H1 (cell line): Measurements from ENCODE around the gene NOC4L. TPM values are rescaled to one million over a fixed set of nuclear protein-coding genes. Genes with fewer than 3 reads are reported as not detected.

ENCODE experiments used
- CTCF ChIA-PET: fragments of 300-600 bp; sonication (Branson Sonifier 250); formaldehyde crosslinking; loops from one replicate; lab custom pipeline; 2021; ENCODE audit not compliant: partially characterized antibody; lab: Charles Lee
- POLR2A ChIA-PET: fragments of 300-600 bp; sonication (Branson Sonifier 250); formaldehyde crosslinking; loops from one replicate; lab custom pipeline; 2021; ENCODE audit warnings: inconsistent platforms; ENCODE audit not compliant: partially characterized antibody; lab: Charles Lee
- DNase-seq, 2 experiments: peaks; one replicate each; pipeline versions ENCODE4 v3.0.0 to v3.0.0-alpha.2; 2010 to 2022; ENCODE audit warnings: low spot score in 2 of 2, low read depth in 1 of 2, mixed read lengths in 1 of 2
- FAIRE-seq: peaks from 2 replicates; lab custom pipeline; 2011; peaks lifted over from hg19 to GRCh38; lab: Jason Lieb, UNC
- H2AFZ ChIP-seq: 2 replicates; pipeline ENCODE4 v1.8.1; 2012; ENCODE audit warnings: low read length, inconsistent platforms
- H2AK5ac ChIP-seq: 2 replicates; pipeline ENCODE4 v1.6.1; 2013; ENCODE audit warnings: low read depth, low read length
- H2BK120ac ChIP-seq: replicated peaks from 2 replicates; pipeline ENCODE3; 2013; ENCODE audit warnings: low read depth, low read length, inconsistent platforms
- H2BK12ac ChIP-seq: 2 replicates; pipeline ENCODE4 v1.6.1; 2013; ENCODE audit warnings: low read depth, low read length
- H2BK15ac ChIP-seq: 2 replicates; pipeline ENCODE4 v1.6.1; 2013; ENCODE audit warnings: low read length
- H2BK20ac ChIP-seq: 2 replicates; pipeline ENCODE4 v1.6.1; 2013; ENCODE audit warnings: low read length
- H2BK5ac ChIP-seq: 2 replicates; pipeline ENCODE4 v1.6.1; 2013; ENCODE audit warnings: low read depth, low read length
- H3K14ac ChIP-seq: 2 replicates; pipeline ENCODE4 v1.6.1; 2013; ENCODE audit warnings: inconsistent platforms; ENCODE audit not compliant: insufficient read length
- H3K18ac ChIP-seq: 2 replicates; pipeline ENCODE4 v1.6.1; 2013; ENCODE audit warnings: low read length; ENCODE audit errors: extremely low read depth
- H3K23ac ChIP-seq: 2 replicates; pipeline ENCODE4 v1.6.1; 2013; ENCODE audit warnings: inconsistent platforms; ENCODE audit not compliant: insufficient read length
- H3K23me2 ChIP-seq: 2 replicates; pipeline ENCODE4 v1.6.1; 2013; ENCODE audit warnings: low read depth, low read length
- H3K27ac ChIP-seq: 2 replicates; pipeline ENCODE4 v1.6.1; 2011; ENCODE audit warnings: low read depth, low read length, inconsistent platforms
- H3K27me3 ChIP-seq, 4 experiments: replicated peaks in 1 of 4; 1 replicate in 1 of 4; 2 replicates in 3 of 4; pipeline versions ENCODE4 v1.6.1 to v1.8.1; 2011 to 2013; ENCODE audit warnings: low read length in 3 of 4, mild to moderate bottlenecking in 3 of 4, inconsistent platforms in 2 of 4, mixed read lengths in 2 of 4, moderate library complexity in 1 of 4; ENCODE audit not compliant: control insufficient read depth in 3 of 4, insufficient read depth in 3 of 4; ENCODE audit errors: extremely low read depth in 1 of 4
- H3K36me3 ChIP-seq, 4 experiments: 2 replicates each; pipeline versions ENCODE4 v1.6.1 to v1.8.1; 2011 to 2013; ENCODE audit warnings: mild to moderate bottlenecking in 4 of 4, low read length in 3 of 4, moderate library complexity in 2 of 4, control low read depth in 1 of 4, inconsistent platforms in 1 of 4; ENCODE audit not compliant: insufficient read depth in 4 of 4, control insufficient read depth in 2 of 4
- H3K4ac ChIP-seq: replicated peaks from 2 replicates; pipeline ENCODE3; 2013; ENCODE audit warnings: low read length, low read depth, mixed read lengths, inconsistent platforms; ENCODE audit not compliant: insufficient read length
- H3K4me1 ChIP-seq, 4 experiments: replicated peaks in 1 of 4; 1 replicate in 1 of 4; 2 replicates in 3 of 4; pipeline versions ENCODE4 v1.6.1 to v1.8.1; 2011 to 2013; ENCODE audit warnings: low read length in 3 of 4, inconsistent platforms in 2 of 4, mixed read lengths in 1 of 4; ENCODE audit not compliant: insufficient read depth in 4 of 4, control insufficient read depth in 3 of 4
- H3K4me2 ChIP-seq, 2 experiments: 2 replicates each; pipeline versions ENCODE4 v1.6.1 to v1.8.1; 2011 to 2013; ENCODE audit warnings: low read depth in 2 of 2, low read length in 2 of 2, control low read depth in 1 of 2, inconsistent platforms in 1 of 2, mild to moderate bottlenecking in 1 of 2; ENCODE audit not compliant: insufficient read depth in 1 of 2
- H3K4me3 ChIP-seq, 4 experiments: fragments of 200-600, 300-600 bp in 1 of 4; sonication (generic), shearing (Covaris generic), sonication (Bioruptor Twin) in 1 of 4; 2 replicates each; pipeline versions ENCODE4 v1.5.1 to v1.8.1; 2011 to 2016; ENCODE audit warnings: low read length in 4 of 4, low read depth in 3 of 4, control low read depth in 2 of 4, inconsistent platforms in 2 of 4, mild to moderate bottlenecking in 2 of 4, mixed read lengths in 1 of 4, moderate library complexity in 1 of 4; ENCODE audit not compliant: insufficient read depth in 2 of 4; ENCODE audit errors: extremely low read depth in 1 of 4
- H3K56ac ChIP-seq: replicated peaks from 2 replicates; pipeline ENCODE3; 2013; ENCODE audit warnings: low read depth, mild to moderate bottlenecking, mixed read lengths, low read length, inconsistent platforms; ENCODE audit not compliant: insufficient read length
- H3K79me1 ChIP-seq: 2 replicates; pipeline ENCODE4 v1.6.1; 2013; ENCODE audit warnings: low read depth, low read length, control low read depth
- H3K79me2 ChIP-seq, 2 experiments: 2 replicates each; pipeline versions ENCODE4 v1.6.1 to v1.8.1; 2012 to 2013; ENCODE audit warnings: low read length in 2 of 2, mild to moderate bottlenecking in 2 of 2, inconsistent platforms in 1 of 2; ENCODE audit not compliant: insufficient read depth in 2 of 2, control insufficient read depth in 1 of 2
- H3K9ac ChIP-seq, 4 experiments: replicated peaks in 1 of 4; 1 replicate in 1 of 4; 2 replicates in 3 of 4; pipeline versions ENCODE4 v1.6.1 to v1.8.1; 2011 to 2013; ENCODE audit warnings: low read depth in 3 of 4, low read length in 3 of 4, control low read depth in 2 of 4, mild to moderate bottlenecking in 2 of 4, moderate library complexity in 2 of 4, inconsistent platforms in 1 of 4; ENCODE audit errors: extremely low read depth in 1 of 4
- H3K9me3 ChIP-seq, 2 experiments: 2 replicates each; pipeline versions ENCODE4 v1.6.1 to v1.8.1; 2012 to 2013; ENCODE audit warnings: mild to moderate bottlenecking in 2 of 2, moderate library complexity in 2 of 2, control low read depth in 1 of 2, inconsistent platforms in 1 of 2, low read depth in 1 of 2, low read length in 1 of 2, mixed read lengths in 1 of 2; ENCODE audit not compliant: insufficient read depth in 2 of 2
- H4K20me1 ChIP-seq, 2 experiments: replicated peaks in 1 of 2; 2 replicates each; pipeline versions ENCODE3 to v1.8.1; 2011 to 2013; ENCODE audit warnings: inconsistent platforms in 2 of 2, low read length in 2 of 2, mild to moderate bottlenecking in 1 of 2; ENCODE audit not compliant: insufficient read depth in 2 of 2, control insufficient read depth in 1 of 2
- H4K5ac ChIP-seq: 2 replicates; pipeline ENCODE4 v1.6.1; 2013; ENCODE audit warnings: low read length, low read depth, mixed read lengths, inconsistent platforms; ENCODE audit not compliant: insufficient read length
- H4K8ac ChIP-seq: 2 replicates; pipeline ENCODE4 v1.8.0; 2013; ENCODE audit warnings: mild to moderate bottlenecking, moderate library complexity, low read length, inconsistent platforms; ENCODE audit not compliant: insufficient read depth; ENCODE audit errors: extremely low read depth
- H4K91ac ChIP-seq: replicated peaks from 2 replicates; pipeline ENCODE3; 2013; ENCODE audit warnings: low read length, mixed read lengths, inconsistent platforms; ENCODE audit not compliant: insufficient read length
- ATF2 ChIP-seq: IDR thresholded peaks from 2 replicates; pipeline ENCODE4 v1.6.1; 2012; ENCODE audit warnings: low read length, inconsistent platforms
- E2F6 ChIP-seq: IDR thresholded peaks from 2 replicates; pipeline ENCODE4 v1.6.1; 2012; ENCODE audit warnings: inconsistent platforms
- EGR1 ChIP-seq: IDR thresholded peaks from 2 replicates; pipeline ENCODE4 v1.6.1; 2011; ENCODE audit warnings: low read depth, low read length, borderline replicate concordance
- JUN ChIP-seq: IDR thresholded peaks from 2 replicates; pipeline ENCODE4 v1.6.1; 2011; ENCODE audit warnings: low read depth, mild to moderate bottlenecking, improper control_type of control experiment, low read length
- KDM1A ChIP-seq: fragments of 200-600, 300-600 bp; sonication (generic); IDR thresholded peaks from 2 replicates; pipeline ENCODE4 v1.7.1; 2016; ENCODE audit warnings: mild to moderate bottlenecking, low read length, borderline replicate concordance
- RXRA ChIP-seq: IDR thresholded peaks from 2 replicates; pipeline ENCODE4 v1.6.1; 2011; ENCODE audit warnings: low read depth, mild to moderate bottlenecking, low read length, moderate library complexity; ENCODE audit not compliant: insufficient read depth
- SUZ12 ChIP-seq: fragments of 200-600 bp; sonication (generic); IDR thresholded peaks from 2 replicates; pipeline ENCODE4 v1.6.1; 2012; ENCODE audit warnings: mild to moderate bottlenecking, inconsistent platforms, low read length, moderate library complexity, mixed read lengths
- TBP ChIP-seq: IDR thresholded peaks from 2 replicates; pipeline ENCODE4 v1.6.1; 2011; ENCODE audit warnings: low read depth, low read length, improper control_type of control experiment
- WGBS, 2 experiments: shearing (Covaris generic) in 1 of 2; methylation state at CpG; one replicate each; pipeline versions ENCODE4 v1.1.6 to v1.1.7; 2013 to 2015; ENCODE audit warnings: low lambda C conversion rate in 2 of 2, mixed read lengths in 2 of 2, inconsistent platforms in 1 of 2, low coverage in 1 of 2, missing lambda C conversion rate in 1 of 2; ENCODE audit not compliant: insufficient replicate concordance in 2 of 2, insufficient coverage in 1 of 2, insufficient read length in 1 of 2; ENCODE audit errors: extremely low coverage in 1 of 2, missing lambda C conversion rate in 1 of 2; 5-methylcytosine and 5-hydroxymethylcytosine counted together
- polyA plus RNA-seq, 7 experiments: library from polyadenylated mRNA; depleted of rRNA in 3 of 7; stranded (reverse) in 5 of 7; unstranded in 2 of 7; fragments of >200 nt in 5 of 7; fragments of 200-250 nt in 2 of 7; gene quantifications; 1 replicate in 5 of 7; 2 replicates in 1 of 7; 4 replicates in 1 of 7; pipeline versions ENCODE4 v1.2.1 to v1.2.3, GENCODE V29; 2011 to 2013; ENCODE audit warnings: missing spikeins in 2 of 7, mixed read lengths in 2 of 7
- total RNA-seq: library from RNA; stranded (reverse); fragmentation: NEBNext Ultra II Directional; extraction: Animal tissue kit (Norgen Biotek cat#: 25700); gene quantifications from 2 replicates; pipeline ENCODE4 v1.2.1, GENCODE V29; 2021

NOC4L gene
- total and polyA plus RNA-seq, 2 of the 8 experiments (the other 6 are each of a cell fraction or from before 2014, with no cell fraction given), result 26.8 to 40.3 TPM

GRCh38 chr12:132114667-132115066 lies 29.6 kb upstream of the NOC4L start:
- TF ChIP-seq EGR1 (no peak), JUN (no peak), RXRA (no peak), SUZ12 (no peak), TBP (no peak), KDM1A (no peak), ATF2 (no peak), E2F6 (no peak)
- CTCF ChIA-PET, result interaction anchor here (0.9 to 1.3 kb wide), 4 partner anchors 9 to 39 kb away, joined by 3 to 4 read pairs (median 3); no protein-coding TSS in a partner anchor

More at GRCh38 chr12:132114667-132115066, 29.6 kb upstream of the NOC4L start:
- H3K4me3 ChIP-seq, result no peak overlapping the region
- H3K9me3 ChIP-seq, result no peaks in the 10 kb centered on the region; a peak in 1 of 4 replicates
- H3K18ac ChIP-seq, result no peak overlapping the region
- H4K5ac ChIP-seq, result no peak overlapping the region
- no peak overlapping the region for H3K56ac ChIP-seq
- no peaks in the 10 kb centered on the region; a peak in 2 of 7 replicates for H3K4me1 ChIP-seq
- POLR2A ChIA-PET, result no interaction called here
- H3K4ac ChIP-seq, result no peak overlapping the region
- no peak overlapping the region for H3K14ac ChIP-seq
- 90% methylated on average over 6 of the region's 6 CpGs; no CpG with 5 or more reads in 1 of the 2 experiments for WGBS, 2 experiments
- no peak overlapping the region for H4K8ac ChIP-seq
- peaks cover 7 to 21% (median 13%) of the 10 kb centered on the region in 4 experiments for H3K36me3 ChIP-seq
- H3K23me2 ChIP-seq, result no peaks in the 10 kb centered on the region
- H2BK15ac ChIP-seq, result no peak overlapping the region
- no peak overlapping the region for H2BK12ac ChIP-seq
- no peak overlapping the region for H3K9ac ChIP-seq
- H3K79me1 ChIP-seq, result no peaks in the 10 kb centered on the region
- no peak overlapping the region for H2BK20ac ChIP-seq
- peak in 1 of 2 experiments; percentile 16 for DNase-seq
- no peaks in the 10 kb centered on the region for H3K27me3 ChIP-seq
- H2BK120ac ChIP-seq, result no peak overlapping the region
- no peak for FAIRE-seq
- H2AFZ ChIP-seq, result no peak overlapping the region
- no peak overlapping the region for H3K27ac ChIP-seq
- H2BK5ac ChIP-seq, result no peak overlapping the region
- H3K4me2 ChIP-seq, result no peak overlapping the region
- H2AK5ac ChIP-seq, result no peak overlapping the region
- no peak overlapping the region for H3K23ac ChIP-seq
- no peaks in the 10 kb centered on the region for H3K79me2 ChIP-seq
- no peak overlapping the region for H4K91ac ChIP-seq
- H4K20me1 ChIP-seq, result peaks cover 0 to 4% of the 10 kb centered on the region in 2 experiments
